ENCODE data around the gene GFOD2.
A peak's percentile ranks its signal among the peaks of the same experiment; 100 is the strongest.

The GFOD2 gene

GRCh38 chr16:67672306-67672705 lies 46.8 kb downstream of the GFOD2 start:
- DNase-seq (ENCODE audit: low read depth in 2 of 2): no peak

GRCh38 chr16:67669499-67670101 lies 49.5 kb downstream of the GFOD2 start:
- DNase-seq (ENCODE audit: low read depth in 2 of 2): no peak

GRCh38 chr16:67668495-67669157 lies 50.5 kb downstream of the GFOD2 start:
- no peak for DNase-seq (ENCODE audit: low read depth in 2 of 2)

- peak; percentile 64 to 65 for DNase-seq (ENCODE audit: low read depth in 2 of 2)
These were observed 51.2 kb downstream of the GFOD2 start for GRCh38 chr16:67667817-67668494.

GRCh38 chr16:67667453-67667816 lies 51.7 kb downstream of the GFOD2 start:
- no peak for DNase-seq (ENCODE audit: low read depth in 2 of 2)

- peak; percentile 67 to 71 for DNase-seq (ENCODE audit: low read depth in 2 of 2)
These were observed 52.3 kb downstream of the GFOD2 start, which contains the start of the genes C16orf86 and ENKD1 for GRCh38 chr16:67666559-67667452. Gene C16orf86, plus strand, starts transcription at chr16:67666814. Its CDS starts 157 bp downstream, at chr16:67666971. Gene ENKD1, minus strand, starts transcription at chr16:67666750. Its CDS starts 308 bp downstream, at chr16:67666442.

- no peak for DNase-seq (ENCODE audit: low read depth in 2 of 2)
These were observed 53.0 kb downstream of the GFOD2 start for GRCh38 chr16:67666032-67666551.

GRCh38 chr16:67665598-67665997 lies 53.5 kb downstream of the GFOD2 start:
- DNase-seq (ENCODE audit: low read depth in 2 of 2): no peak

- DNase-seq (ENCODE audit: low read depth in 2 of 2): no peak
These were observed 54.2 kb downstream of the GFOD2 start for GRCh38 chr16:67664871-67665270.

- DNase-seq (ENCODE audit: low read depth in 2 of 2): no peak
These were observed 54.9 kb downstream of the GFOD2 start for GRCh38 chr16:67664258-67664657.

- no peak for DNase-seq (ENCODE audit: low read depth in 2 of 2)
These were observed 55.3 kb downstream of the GFOD2 start for GRCh38 chr16:67663877-67664222.

GRCh38 chr16:67663151-67663876 lies 55.8 kb downstream of the GFOD2 start:
- peak in 1 of 2 donors; percentile 31 for DNase-seq (ENCODE audit: low read depth in 2 of 2)

- DNase-seq (ENCODE audit: low read depth in 2 of 2): no peak
These were observed 56.5 kb downstream of the GFOD2 start for GRCh38 chr16:67662653-67663010.

GRCh38 chr16:67661886-67662652 lies 57.0 kb downstream of the GFOD2 start:
- DNase-seq (ENCODE audit: low read depth in 2 of 2): no peak

- DNase-seq (ENCODE audit: low read depth in 2 of 2): no peak
These were observed 57.9 kb downstream of the GFOD2 start for GRCh38 chr16:67661101-67661761.

- peak; percentile 88 to 89 for DNase-seq (ENCODE audit: low read depth in 2 of 2)
These were observed 58.5 kb downstream of the GFOD2 start, which contains the start of gene PARD6A for GRCh38 chr16:67660564-67661028. Gene PARD6A, plus strand, starts transcription at chr16:67660960. Its CDS starts 79 bp downstream, at chr16:67661039.

- peak; percentile 95 to 96 for DNase-seq (ENCODE audit: low read depth in 2 of 2)
These were observed 59.2 kb downstream of the GFOD2 start, which contains the start of gene ACD for GRCh38 chr16:67659675-67660563. Gene ACD, minus strand, starts transcription at chr16:67660260. Its CDS starts 40 bp downstream, at chr16:67660220.
